ENCODE data around the gene ACTN1. TPM values are rescaled to one million over a fixed set of nuclear protein-coding genes. Genes with fewer than 3 reads are reported as not detected.

The ACTN1 gene
- total RNA-seq, 1 experiment from 2014 or later: 148 TPM

- intact Hi-C loops (cut with micrococcal nuclease; ENCODE audit: unreplicated experiment): no loop called here
- no peaks in the 10 kb centered on the region for H3K36me3 ChIP-seq (ENCODE audit: insufficient read depth, low read length, poor library complexity, severe bottlenecking)
- ChIA-PET POLR2A (ENCODE audit: low non-redundant PET) (interaction anchor here (0.9 kb wide), 1 partner anchor 31 kb away, joined by 3 read pairs; the partner anchor contains the start of gene ZFP36L1), CTCF (interaction anchor here (0.6 to 1.4 kb wide), 6 partner anchors 8 to 891 kb away, joined by 4 to 5 read pairs (median 4); no protein-coding TSS in a partner anchor)
- TF ChIP-seq, protein P1, sequence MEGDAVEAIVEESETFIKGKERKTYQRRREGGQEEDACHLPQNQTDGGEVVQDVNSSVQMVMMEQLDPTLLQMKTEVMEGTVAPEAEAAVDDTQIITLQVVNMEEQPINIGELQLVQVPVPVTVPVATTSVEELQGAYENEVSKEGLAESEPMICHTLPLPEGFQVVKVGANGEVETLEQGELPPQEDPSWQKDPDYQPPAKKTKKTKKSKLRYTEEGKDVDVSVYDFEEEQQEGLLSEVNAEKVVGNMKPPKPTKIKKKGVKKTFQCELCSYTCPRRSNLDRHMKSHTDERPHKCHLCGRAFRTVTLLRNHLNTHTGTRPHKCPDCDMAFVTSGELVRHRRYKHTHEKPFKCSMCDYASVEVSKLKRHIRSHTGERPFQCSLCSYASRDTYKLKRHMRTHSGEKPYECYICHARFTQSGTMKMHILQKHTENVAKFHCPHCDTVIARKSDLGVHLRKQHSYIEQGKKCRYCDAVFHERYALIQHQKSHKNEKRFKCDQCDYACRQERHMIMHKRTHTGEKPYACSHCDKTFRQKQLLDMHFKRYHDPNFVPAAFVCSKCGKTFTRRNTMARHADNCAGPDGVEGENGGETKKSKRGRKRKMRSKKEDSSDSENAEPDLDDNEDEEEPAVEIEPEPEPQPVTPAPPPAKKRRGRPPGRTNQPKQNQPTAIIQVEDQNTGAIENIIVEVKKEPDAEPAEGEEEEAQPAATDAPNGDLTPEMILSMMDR (conservative IDR thresholded peaks at IDR 0.05; ENCODE audit: low read depth, low read length): peak; percentile 96
- no peak for TF ChIP-seq EZH2 (IDR thresholded peaks at IDR 0.05; ENCODE audit: borderline replicate concordance, low read depth, low read length, poor library complexity, severe bottlenecking)
- H3K4me3 ChIP-seq (ENCODE audit: low read depth, low read length, poor library complexity, severe bottlenecking): no peak overlapping the region
- no peaks in the 10 kb centered on the region for H3K27me3 ChIP-seq (replicated peaks; ENCODE audit: insufficient read depth, low read depth, low read length, poor library complexity)
- no peaks in the 10 kb centered on the region for H3K4me1 ChIP-seq (ENCODE audit: insufficient read depth, low read length, poor library complexity, severe bottlenecking)
- no peaks in the 10 kb centered on the region for H3K9me3 ChIP-seq (ENCODE audit: low read depth, low read length, poor library complexity, severe bottlenecking)
- no peak overlapping the region for H3K27ac ChIP-seq (ENCODE audit: low read depth, low read length, poor library complexity, severe bottlenecking)
- peak; percentile 81 for DNase-seq (ENCODE audit: low spot score)
- BruUV-seq (replicated peaks): no TSS peak
Observed at GRCh38 chr14:68824517-68825347, 154.4 kb downstream of the ACTN1 start.

DNA sequence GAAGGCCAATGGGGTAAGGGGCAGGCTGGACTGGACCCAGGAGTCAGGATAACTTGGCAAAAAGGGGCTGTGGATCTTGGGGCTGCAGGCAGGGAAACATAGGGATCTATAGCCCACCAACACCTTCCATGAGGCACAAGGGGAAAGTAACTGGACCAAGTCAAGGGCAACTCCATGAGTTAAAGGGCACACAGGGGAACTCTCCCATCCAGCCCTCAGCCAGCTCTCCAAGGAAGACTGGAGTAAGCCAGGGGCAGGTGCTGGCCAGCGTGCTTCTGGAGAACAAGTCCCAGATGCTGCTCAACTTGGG lies 154.9 kb downstream of the ACTN1 start:
- POLR2A ChIA-PET (ENCODE audit: low non-redundant PET): no interaction called here
- CTCF ChIA-PET: interaction anchor here (0.7 kb wide), 1 partner anchor 575 kb away, joined by 4 read pairs; no protein-coding TSS in a partner anchor
- Histone ChIP-seq H3K4me1 (ENCODE audit: insufficient read depth, low read length, poor library complexity, severe bottlenecking) (no peaks in the 10 kb centered on the region), H3K36me3 (ENCODE audit: insufficient read depth, low read length, poor library complexity, severe bottlenecking) (no peaks in the 10 kb centered on the region), H3K9me3 (ENCODE audit: low read depth, low read length, poor library complexity, severe bottlenecking) (no peaks in the 10 kb centered on the region), H3K27me3 (replicated peaks; ENCODE audit: insufficient read depth, low read depth, low read length, poor library complexity) (no peaks in the 10 kb centered on the region), H3K27ac (ENCODE audit: low read depth, low read length, poor library complexity, severe bottlenecking) (no peak overlapping the region), H3K4me3 (ENCODE audit: low read depth, low read length, poor library complexity, severe bottlenecking) (no peak overlapping the region)
- intact Hi-C loops (cut with micrococcal nuclease; ENCODE audit: unreplicated experiment): no loop called here
- TF ChIP-seq EZH2 (IDR thresholded peaks at IDR 0.05; ENCODE audit: borderline replicate concordance, low read depth, low read length, poor library complexity, severe bottlenecking): no peak
- TF ChIP-seq, protein P1 (conservative IDR thresholded peaks at IDR 0.05; ENCODE audit: low read depth, low read length): no peak
- BruUV-seq (replicated peaks): no TSS peak
- no peak for DNase-seq (ENCODE audit: low spot score)

Other genes starting within 250 kb of the ACTN1 start
- gene ZFP36L1, start 186.2 kb downstream of the ACTN1 start, total RNA-seq (2021): 69.5 and 77.1 TPM in 2 replicates
- gene DCAF5, start 173.8 kb upstream of the ACTN1 start, total RNA-seq (2021): 22.0 and 26.8 TPM in 2 replicates
- gene EXD2, start 212.2 kb upstream of the ACTN1 start, total RNA-seq (2021): 8.1 and 10.7 TPM in 2 replicates